SU-DHL-6 (cell line): ENCODE results near the gene ARFGAP1.

Source experiments
- H2AFZ ChIP-seq: fragments of 200-600 bp; sonication (generic); 2 replicates; pipeline ENCODE4 v1.6.1; 2014; ENCODE audit warnings: low read depth, mild to moderate bottlenecking, moderate library complexity, mixed read lengths, antibody characterized with exemption, low read length; ENCODE audit not compliant: severe bottlenecking
- H3F3A ChIP-seq: fragments of 200-600 bp; shearing (Covaris generic); 2 replicates; pipeline ENCODE4 v1.6.0; 2016; ENCODE audit warnings: antibody characterized with exemption, mild to moderate bottlenecking; ENCODE audit not compliant: insufficient read depth
- H3K27ac ChIP-seq: fragments of 200-600 bp; sonication (generic); 2 replicates; pipeline ENCODE4 v1.5.1; 2016; ENCODE audit warnings: low read depth, mild to moderate bottlenecking, low read length, moderate library complexity, mixed read lengths
- H3K27me3 ChIP-seq: fragments of 200-600 bp; sonication (generic), shearing (Covaris generic); 2 replicates; pipeline ENCODE4 v1.6.0; 2014; ENCODE audit warnings: mild to moderate bottlenecking, low read length
- H3K36me3 ChIP-seq: fragments of 200-600 bp; sonication (generic); 2 replicates; pipeline ENCODE4 v1.6.1; 2014; ENCODE audit warnings: mild to moderate bottlenecking, low read length, mixed read lengths
- H3K4me2 ChIP-seq: fragments of 300-600, 200-600 bp; shearing (Covaris generic), sonication (generic); 2 replicates; pipeline ENCODE4 v1.6.0; 2014; ENCODE audit warnings: low read length, low read depth, mild to moderate bottlenecking; ENCODE audit not compliant: poor library complexity, severe bottlenecking
- H3K4me3 ChIP-seq: fragments of 200-600 bp; sonication (generic); 2 replicates; pipeline ENCODE4 v1.5.1; 2014; ENCODE audit warnings: antibody characterized with exemption, low read length, mild to moderate bottlenecking, mixed read lengths; ENCODE audit not compliant: insufficient read depth, poor library complexity, severe bottlenecking
- H3K79me2 ChIP-seq: fragments of 200-600 bp; sonication (generic); 2 replicates; pipeline ENCODE4 v1.6.1; 2014; ENCODE audit warnings: mild to moderate bottlenecking, low read length, moderate library complexity; ENCODE audit not compliant: insufficient read depth
- H3K9ac ChIP-seq: fragments of 200-600 bp; sonication (generic); 2 replicates; pipeline ENCODE4 v1.7.0; 2014; ENCODE audit warnings: mild to moderate bottlenecking, low read length
- H3K9me2 ChIP-seq: fragments of 200-600 bp; sonication (generic); replicated peaks from 2 replicates; pipeline ENCODE4 v1.6.1; 2014; ENCODE audit warnings: low read length; ENCODE audit not compliant: insufficient read depth
- H3K9me3 ChIP-seq: fragments of 200-600 bp; sonication (generic); 2 replicates; pipeline ENCODE4 v1.6.1; 2014; ENCODE audit warnings: low read length, mixed read lengths; ENCODE audit not compliant: insufficient read depth
- H4K20me1 ChIP-seq: fragments of 200-600 bp; sonication (generic); 2 replicates; pipeline ENCODE4 v1.6.1; 2014; ENCODE audit warnings: low read depth, mild to moderate bottlenecking, antibody characterized with exemption, low read length, moderate library complexity, mixed read lengths
- CTCF ChIP-seq: fragments of 200-600 bp; sonication (generic); IDR thresholded peaks from one replicate; pipeline ENCODE4 v1.5.1; 2017; ENCODE audit warnings: antibody characterized with exemption, mild to moderate bottlenecking, low read length, moderate library complexity; ENCODE audit not compliant: insufficient read depth, poor library complexity, severe bottlenecking
- EZH2phosphoT487 ChIP-seq: fragments of 200-600 bp; sonication (generic), shearing (Covaris generic); conservative IDR thresholded peaks from 2 replicates; pipeline ENCODE4 v1.6.1; 2018; ENCODE audit warnings: mild to moderate bottlenecking, antibody characterized with exemption, low read length, moderate library complexity, mixed read lengths

ARFGAP1 gene

DNA sequence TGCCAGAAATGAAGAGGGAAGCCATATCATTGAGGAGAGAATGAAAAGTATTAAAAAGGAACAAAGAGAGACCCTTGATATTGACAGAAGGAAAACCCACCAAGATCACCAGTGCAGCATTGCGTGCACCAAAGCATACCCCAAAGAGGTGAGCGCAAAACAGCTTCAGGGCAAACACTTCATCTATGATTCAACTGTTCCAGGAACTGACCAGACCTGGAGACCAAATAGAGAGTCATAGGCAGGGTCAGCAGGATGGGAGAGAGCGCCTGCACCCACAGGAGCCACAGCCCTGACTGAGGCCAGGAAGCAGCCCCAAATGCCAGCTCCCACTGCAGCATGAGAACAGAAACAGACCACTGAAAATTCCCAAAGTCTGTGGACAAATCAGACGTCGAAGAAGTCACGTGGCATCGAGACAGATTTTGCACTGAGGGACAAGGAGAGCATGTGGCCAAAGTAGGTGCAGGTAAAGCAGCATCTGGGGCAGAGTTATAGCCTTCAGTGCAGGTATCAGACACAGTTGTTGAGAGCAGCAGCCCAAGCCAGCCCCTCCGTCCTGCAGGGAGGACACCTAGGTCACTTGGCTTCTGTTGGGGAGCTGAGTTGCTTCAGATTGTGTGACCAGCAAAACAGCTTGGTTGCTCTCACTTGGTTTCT, 59.3 kb downstream of the ARFGAP1 start:
- H3K36me3 ChIP-seq, result no peaks in the 10 kb centered on the region
- H3K27ac ChIP-seq, result no peak overlapping the region
- H3K9ac ChIP-seq, result no peak overlapping the region
- no peak overlapping the region for H2AFZ ChIP-seq
- peaks cover 4% of the 10 kb centered on the region; the same call in 1 of the 2 replicates for H3F3A ChIP-seq
- no peaks in the 10 kb centered on the region for H3K9me3 ChIP-seq
- no peaks in the 10 kb centered on the region for H4K20me1 ChIP-seq
- H3K27me3 ChIP-seq, result no peaks in the 10 kb centered on the region
- no peak overlapping the region for H3K4me3 ChIP-seq
- no peaks in the 10 kb centered on the region for H3K9me2 ChIP-seq
- H3K4me2 ChIP-seq, result no peak overlapping the region
- TF ChIP-seq CTCF (no peak), EZH2phosphoT487 (no peak)
- no peaks in the 10 kb centered on the region for H3K79me2 ChIP-seq

DNA sequence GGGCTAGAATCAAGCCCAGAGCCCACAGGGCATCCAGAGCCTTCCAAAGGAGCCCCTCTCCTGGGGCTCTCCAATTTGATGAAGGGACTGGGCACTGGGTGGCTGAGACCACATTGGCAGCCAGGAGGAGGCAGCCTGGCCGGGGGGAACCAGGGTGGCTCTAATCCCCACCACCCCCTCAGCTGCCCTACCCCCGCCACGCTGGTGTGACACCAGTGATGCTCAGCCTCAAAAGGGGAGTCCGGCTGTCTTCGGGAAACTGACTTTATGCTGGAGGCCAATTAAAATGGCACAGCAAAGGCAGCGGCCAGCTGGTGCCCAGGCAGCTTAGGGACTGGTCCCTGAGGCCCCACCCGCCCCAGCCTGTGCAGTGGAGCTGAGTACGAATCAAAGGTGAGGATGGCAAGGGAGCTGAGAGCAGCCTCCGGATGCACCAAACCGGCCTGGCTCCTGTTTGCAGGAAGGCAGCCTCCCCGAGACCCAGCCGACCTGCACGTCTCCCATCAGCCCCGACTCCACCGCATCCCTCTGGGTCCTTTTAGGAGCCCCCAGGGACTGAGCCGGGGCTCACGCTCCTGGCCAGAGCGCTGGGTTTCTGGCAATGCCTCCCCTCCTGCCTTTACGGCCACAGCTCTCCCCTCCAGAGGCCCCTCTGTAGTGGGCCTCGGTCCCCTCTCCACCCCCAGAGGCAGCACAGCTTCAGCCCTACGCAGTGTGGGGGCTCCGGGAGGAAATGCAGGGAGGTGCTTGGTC, 60.1 kb downstream of the ARFGAP1 start:
- Histone ChIP-seq H3K9me3 (no peaks in the 10 kb centered on the region), H3K27me3 (no peaks in the 10 kb centered on the region), H3K79me2 (no peaks in the 10 kb centered on the region), H3K9me2 (no peaks in the 10 kb centered on the region), H2AFZ (no peak overlapping the region), H3K4me2 (no peak overlapping the region), H3K4me3 (no peak overlapping the region), H3K36me3 (no peaks in the 10 kb centered on the region), H3K27ac (no peak overlapping the region), H4K20me1 (no peaks in the 10 kb centered on the region), H3F3A (no peaks in the 10 kb centered on the region), H3K9ac (no peak overlapping the region)
- TF ChIP-seq CTCF, result no peak
- TF ChIP-seq EZH2phosphoT487, result no peak

GRCh38 chr20:63333241-63333836, 60.7 kb downstream of the ARFGAP1 start:
- Histone ChIP-seq H3K9me3 (no peaks in the 10 kb centered on the region), H3K27ac (no peak overlapping the region), H3K9ac (no peak overlapping the region), H3K9me2 (no peaks in the 10 kb centered on the region), H3F3A (no peaks in the 10 kb centered on the region), H2AFZ (no peak overlapping the region), H3K36me3 (no peaks in the 10 kb centered on the region), H4K20me1 (no peaks in the 10 kb centered on the region), H3K27me3 (no peaks in the 10 kb centered on the region), H3K4me2 (no peak overlapping the region), H3K79me2 (no peaks in the 10 kb centered on the region), H3K4me3 (no peak overlapping the region)
- no peak for TF ChIP-seq CTCF
- no peak for TF ChIP-seq EZH2phosphoT487
